H1 (cell line): ENCODE results near the gene RING1. TPM values are rescaled to one million over a fixed set of nuclear protein-coding genes. Genes with fewer than 3 reads are reported as not detected.

ENCODE experiments used
- CTCF ChIA-PET: fragments of 300-600 bp; sonication (Branson Sonifier 250); formaldehyde crosslinking; loops from one replicate; lab custom pipeline; 2021; ENCODE audit not compliant: partially characterized antibody; lab: Charles Lee
- POLR2A ChIA-PET: fragments of 300-600 bp; sonication (Branson Sonifier 250); formaldehyde crosslinking; loops from one replicate; lab custom pipeline; 2021; ENCODE audit warnings: inconsistent platforms; ENCODE audit not compliant: partially characterized antibody; lab: Charles Lee
- DNase-seq, 2 experiments: peaks; one replicate each; pipeline versions ENCODE4 v3.0.0 to v3.0.0-alpha.2; 2010 to 2022; ENCODE audit warnings: low spot score in 2 of 2, low read depth in 1 of 2, mixed read lengths in 1 of 2
- FAIRE-seq: peaks from 2 replicates; lab custom pipeline; 2011; peaks lifted over from hg19 to GRCh38; lab: Jason Lieb, UNC
- H2AFZ ChIP-seq: 2 replicates; pipeline ENCODE4 v1.8.1; 2012; ENCODE audit warnings: low read length, inconsistent platforms
- H2AK5ac ChIP-seq: 2 replicates; pipeline ENCODE4 v1.6.1; 2013; ENCODE audit warnings: low read depth, low read length
- H2BK120ac ChIP-seq: replicated peaks from 2 replicates; pipeline ENCODE3; 2013; ENCODE audit warnings: low read depth, low read length, inconsistent platforms
- H2BK12ac ChIP-seq: 2 replicates; pipeline ENCODE4 v1.6.1; 2013; ENCODE audit warnings: low read depth, low read length
- H2BK15ac ChIP-seq: 2 replicates; pipeline ENCODE4 v1.6.1; 2013; ENCODE audit warnings: low read length
- H2BK20ac ChIP-seq: 2 replicates; pipeline ENCODE4 v1.6.1; 2013; ENCODE audit warnings: low read length
- H2BK5ac ChIP-seq: 2 replicates; pipeline ENCODE4 v1.6.1; 2013; ENCODE audit warnings: low read depth, low read length
- H3K14ac ChIP-seq: 2 replicates; pipeline ENCODE4 v1.6.1; 2013; ENCODE audit warnings: inconsistent platforms; ENCODE audit not compliant: insufficient read length
- H3K18ac ChIP-seq: 2 replicates; pipeline ENCODE4 v1.6.1; 2013; ENCODE audit warnings: low read length; ENCODE audit errors: extremely low read depth
- H3K23ac ChIP-seq: 2 replicates; pipeline ENCODE4 v1.6.1; 2013; ENCODE audit warnings: inconsistent platforms; ENCODE audit not compliant: insufficient read length
- H3K23me2 ChIP-seq: 2 replicates; pipeline ENCODE4 v1.6.1; 2013; ENCODE audit warnings: low read depth, low read length
- H3K27ac ChIP-seq: 2 replicates; pipeline ENCODE4 v1.6.1; 2011; ENCODE audit warnings: low read depth, low read length, inconsistent platforms
- H3K27me3 ChIP-seq, 4 experiments: replicated peaks in 1 of 4; 1 replicate in 1 of 4; 2 replicates in 3 of 4; pipeline versions ENCODE4 v1.6.1 to v1.8.1; 2011 to 2013; ENCODE audit warnings: low read length in 3 of 4, mild to moderate bottlenecking in 3 of 4, inconsistent platforms in 2 of 4, mixed read lengths in 2 of 4, moderate library complexity in 1 of 4; ENCODE audit not compliant: control insufficient read depth in 3 of 4, insufficient read depth in 3 of 4; ENCODE audit errors: extremely low read depth in 1 of 4
- H3K36me3 ChIP-seq, 4 experiments: 2 replicates each; pipeline versions ENCODE4 v1.6.1 to v1.8.1; 2011 to 2013; ENCODE audit warnings: mild to moderate bottlenecking in 4 of 4, low read length in 3 of 4, moderate library complexity in 2 of 4, control low read depth in 1 of 4, inconsistent platforms in 1 of 4; ENCODE audit not compliant: insufficient read depth in 4 of 4, control insufficient read depth in 2 of 4
- H3K4ac ChIP-seq: replicated peaks from 2 replicates; pipeline ENCODE3; 2013; ENCODE audit warnings: low read length, low read depth, mixed read lengths, inconsistent platforms; ENCODE audit not compliant: insufficient read length
- H3K4me1 ChIP-seq, 4 experiments: replicated peaks in 1 of 4; 1 replicate in 1 of 4; 2 replicates in 3 of 4; pipeline versions ENCODE4 v1.6.1 to v1.8.1; 2011 to 2013; ENCODE audit warnings: low read length in 3 of 4, inconsistent platforms in 2 of 4, mixed read lengths in 1 of 4; ENCODE audit not compliant: insufficient read depth in 4 of 4, control insufficient read depth in 3 of 4
- H3K4me2 ChIP-seq, 2 experiments: 2 replicates each; pipeline versions ENCODE4 v1.6.1 to v1.8.1; 2011 to 2013; ENCODE audit warnings: low read depth in 2 of 2, low read length in 2 of 2, control low read depth in 1 of 2, inconsistent platforms in 1 of 2, mild to moderate bottlenecking in 1 of 2; ENCODE audit not compliant: insufficient read depth in 1 of 2
- H3K4me3 ChIP-seq, 4 experiments: fragments of 200-600, 300-600 bp in 1 of 4; sonication (generic), shearing (Covaris generic), sonication (Bioruptor Twin) in 1 of 4; 2 replicates each; pipeline versions ENCODE4 v1.5.1 to v1.8.1; 2011 to 2016; ENCODE audit warnings: low read length in 4 of 4, low read depth in 3 of 4, control low read depth in 2 of 4, inconsistent platforms in 2 of 4, mild to moderate bottlenecking in 2 of 4, mixed read lengths in 1 of 4, moderate library complexity in 1 of 4; ENCODE audit not compliant: insufficient read depth in 2 of 4; ENCODE audit errors: extremely low read depth in 1 of 4
- H3K56ac ChIP-seq: replicated peaks from 2 replicates; pipeline ENCODE3; 2013; ENCODE audit warnings: low read depth, mild to moderate bottlenecking, mixed read lengths, low read length, inconsistent platforms; ENCODE audit not compliant: insufficient read length
- H3K79me1 ChIP-seq: 2 replicates; pipeline ENCODE4 v1.6.1; 2013; ENCODE audit warnings: low read depth, low read length, control low read depth
- H3K79me2 ChIP-seq, 2 experiments: 2 replicates each; pipeline versions ENCODE4 v1.6.1 to v1.8.1; 2012 to 2013; ENCODE audit warnings: low read length in 2 of 2, mild to moderate bottlenecking in 2 of 2, inconsistent platforms in 1 of 2; ENCODE audit not compliant: insufficient read depth in 2 of 2, control insufficient read depth in 1 of 2
- H3K9ac ChIP-seq, 4 experiments: replicated peaks in 1 of 4; 1 replicate in 1 of 4; 2 replicates in 3 of 4; pipeline versions ENCODE4 v1.6.1 to v1.8.1; 2011 to 2013; ENCODE audit warnings: low read depth in 3 of 4, low read length in 3 of 4, control low read depth in 2 of 4, mild to moderate bottlenecking in 2 of 4, moderate library complexity in 2 of 4, inconsistent platforms in 1 of 4; ENCODE audit errors: extremely low read depth in 1 of 4
- H3K9me3 ChIP-seq, 2 experiments: 2 replicates each; pipeline versions ENCODE4 v1.6.1 to v1.8.1; 2012 to 2013; ENCODE audit warnings: mild to moderate bottlenecking in 2 of 2, moderate library complexity in 2 of 2, control low read depth in 1 of 2, inconsistent platforms in 1 of 2, low read depth in 1 of 2, low read length in 1 of 2, mixed read lengths in 1 of 2; ENCODE audit not compliant: insufficient read depth in 2 of 2
- H4K20me1 ChIP-seq, 2 experiments: replicated peaks in 1 of 2; 2 replicates each; pipeline versions ENCODE3 to v1.8.1; 2011 to 2013; ENCODE audit warnings: inconsistent platforms in 2 of 2, low read length in 2 of 2, mild to moderate bottlenecking in 1 of 2; ENCODE audit not compliant: insufficient read depth in 2 of 2, control insufficient read depth in 1 of 2
- H4K5ac ChIP-seq: 2 replicates; pipeline ENCODE4 v1.6.1; 2013; ENCODE audit warnings: low read length, low read depth, mixed read lengths, inconsistent platforms; ENCODE audit not compliant: insufficient read length
- H4K8ac ChIP-seq: 2 replicates; pipeline ENCODE4 v1.8.0; 2013; ENCODE audit warnings: mild to moderate bottlenecking, moderate library complexity, low read length, inconsistent platforms; ENCODE audit not compliant: insufficient read depth; ENCODE audit errors: extremely low read depth
- H4K91ac ChIP-seq: replicated peaks from 2 replicates; pipeline ENCODE3; 2013; ENCODE audit warnings: low read length, mixed read lengths, inconsistent platforms; ENCODE audit not compliant: insufficient read length
- BACH1 ChIP-seq: IDR thresholded peaks from 2 replicates; pipeline ENCODE4 v1.6.1; 2012; ENCODE audit warnings: low read length, improper control_type of control experiment
- BCL11A ChIP-seq, 2 experiments: IDR thresholded peaks; one replicate each; pipeline ENCODE4 v1.6.1; 2011; ENCODE audit warnings: low read depth in 2 of 2, low read length in 2 of 2, mild to moderate bottlenecking in 2 of 2
- BRCA1 ChIP-seq: IDR thresholded peaks from 2 replicates; pipeline ENCODE4 v1.6.1; 2012; ENCODE audit warnings: low read depth, low read length, improper control_type of control experiment
- CHD2 ChIP-seq: IDR thresholded peaks from 2 replicates; pipeline ENCODE4 v1.6.1; 2012; ENCODE audit warnings: low read length, improper control_type of control experiment
- CREB1 ChIP-seq: IDR thresholded peaks from 2 replicates; pipeline ENCODE4 v1.6.1; 2012; ENCODE audit warnings: inconsistent platforms
- CTCF ChIP-seq, 3 experiments: IDR thresholded peaks; 1 replicate in 2 of 3; 2 replicates in 1 of 3; pipeline versions ENCODE4 v1.5.1 to v1.6.1; 2011; ENCODE audit warnings: low read length in 3 of 3, mild to moderate bottlenecking in 3 of 3, inconsistent platforms in 2 of 3, low read depth in 1 of 3, moderate library complexity in 1 of 3; ENCODE audit not compliant: insufficient read depth in 1 of 3; ENCODE audit errors: control extremely low read depth in 1 of 3
- HDAC6 ChIP-seq: IDR thresholded peaks from one replicate; pipeline ENCODE4 v1.7.1; 2012; ENCODE audit warnings: low read depth, mild to moderate bottlenecking, inconsistent platforms, low read length, moderate library complexity
- KDM5A ChIP-seq: fragments of 200-600 bp; IDR thresholded peaks from 2 replicates; pipeline ENCODE4 v1.7.1; 2012; ENCODE audit warnings: mild to moderate bottlenecking, low read length, inconsistent platforms, mixed read lengths
- SIN3A ChIP-seq, 2 experiments: IDR thresholded peaks in 1 of 2; conservative IDR thresholded peaks in 1 of 2; 2 replicates each; pipeline ENCODE4 v1.6.1; 2011 to 2012; ENCODE audit warnings: low read length in 2 of 2, improper control_type of control experiment in 1 of 2, low read depth in 1 of 2, mild to moderate bottlenecking in 1 of 2
- SIX5 ChIP-seq: IDR thresholded peaks from 2 replicates; pipeline ENCODE4 v1.6.1; 2011; ENCODE audit warnings: mild to moderate bottlenecking, low read depth, low read length
- SP4 ChIP-seq: IDR thresholded peaks from 2 replicates; pipeline ENCODE4 v1.6.1; 2012; ENCODE audit warnings: low read length, inconsistent platforms
- TCF12 ChIP-seq: IDR thresholded peaks from 2 replicates; pipeline ENCODE4 v1.6.1; 2011; ENCODE audit warnings: low read depth, mild to moderate bottlenecking, low read length
- YY1 ChIP-seq: IDR thresholded peaks from 2 replicates; pipeline ENCODE4 v1.6.1; 2011; ENCODE audit warnings: low read depth, mild to moderate bottlenecking, low read length
- WGBS, 2 experiments: shearing (Covaris generic) in 1 of 2; methylation state at CpG; one replicate each; pipeline versions ENCODE4 v1.1.6 to v1.1.7; 2013 to 2015; ENCODE audit warnings: low lambda C conversion rate in 2 of 2, mixed read lengths in 2 of 2, inconsistent platforms in 1 of 2, low coverage in 1 of 2, missing lambda C conversion rate in 1 of 2; ENCODE audit not compliant: insufficient replicate concordance in 2 of 2, insufficient coverage in 1 of 2, insufficient read length in 1 of 2; ENCODE audit errors: extremely low coverage in 1 of 2, missing lambda C conversion rate in 1 of 2; 5-methylcytosine and 5-hydroxymethylcytosine counted together
- polyA plus RNA-seq, 7 experiments: library from polyadenylated mRNA; depleted of rRNA in 3 of 7; stranded (reverse) in 5 of 7; unstranded in 2 of 7; fragments of >200 nt in 5 of 7; fragments of 200-250 nt in 2 of 7; gene quantifications; 1 replicate in 5 of 7; 2 replicates in 1 of 7; 4 replicates in 1 of 7; pipeline versions ENCODE4 v1.2.1 to v1.2.3, GENCODE V29; 2011 to 2013; ENCODE audit warnings: missing spikeins in 2 of 7, mixed read lengths in 2 of 7
- total RNA-seq: library from RNA; stranded (reverse); fragmentation: NEBNext Ultra II Directional; extraction: Animal tissue kit (Norgen Biotek cat#: 25700); gene quantifications from 2 replicates; pipeline ENCODE4 v1.2.1, GENCODE V29; 2021

Gene RING1
- total and polyA plus RNA-seq, 2 of the 8 experiments (the other 6 are each of a cell fraction or from before 2014, with no cell fraction given) = 16.4 to 26.0 TPM

GRCh38 chr6:33250731-33251130 lies 42.4 kb downstream of the RING1 start:
- no peaks in the 10 kb centered on the region for H3K79me2 ChIP-seq
- no peak overlapping the region for H2AK5ac ChIP-seq
- ChIA-PET CTCF (interaction anchor here (0.7 to 7.9 kb wide), 11 partner anchors 9 to 265 kb away, joined by 3 to 107 read pairs (median 14); partner anchors contain the start of genes B3GALT4, HSD17B8 and RING1), POLR2A (interaction anchor here (1.0 to 3.0 kb wide), 7 partner anchors 10 to 62 kb away, joined by 3 to 26 read pairs (median 8); partner anchors contain the start of genes B3GALT4, RPS18 and VPS52)
- H3K4me1 ChIP-seq = peaks cover 0 to 10% (median 7%) of the 10 kb centered on the region in 4 experiments; a peak in 4 of 7 replicates
- no peak for FAIRE-seq
- H4K91ac ChIP-seq = no peak overlapping the region
- H3K23ac ChIP-seq = no peak overlapping the region
- DNase-seq = no peak
- no peak overlapping the region for H2BK20ac ChIP-seq
- H3K79me1 ChIP-seq = no peaks in the 10 kb centered on the region
- H3K56ac ChIP-seq = no peak overlapping the region
- peaks cover 9% of the 10 kb centered on the region; the same call in 1 of the 2 replicates for H3K23me2 ChIP-seq
- H4K20me1 ChIP-seq = no peaks in the 10 kb centered on the region
- H3K4ac ChIP-seq = no peak overlapping the region
- no peak overlapping the region for H2BK120ac ChIP-seq
- no peak overlapping the region for H4K5ac ChIP-seq
- H3K9me3 ChIP-seq = no peaks in the 10 kb centered on the region
- H2BK15ac ChIP-seq = no peak overlapping the region
- no peak overlapping the region for H3K18ac ChIP-seq
- no peak overlapping the region for H2BK12ac ChIP-seq
- H3K27me3 ChIP-seq = peaks cover 0 to 21% (median 11%) of the 10 kb centered on the region in 4 experiments; a peak in 6 of 7 replicates
- H3K14ac ChIP-seq = no peak overlapping the region
- H3K27ac ChIP-seq = no peak overlapping the region
- H3K4me2 ChIP-seq = no peak overlapping the region
- no peak overlapping the region for H2AFZ ChIP-seq
- peaks cover 0 to 2% (median 0%) of the 10 kb centered on the region in 4 experiments; a peak in 1 of 8 replicates for H3K36me3 ChIP-seq
- no peak overlapping the region for H3K4me3 ChIP-seq
- H2BK5ac ChIP-seq = no peak overlapping the region
- H3K9ac ChIP-seq = no peak overlapping the region
- no peak overlapping the region for H4K8ac ChIP-seq
- WGBS, 2 experiments = 95% methylated on average over 13 of the region's 13 CpGs; no CpG with 5 or more reads in 1 of the 2 experiments
- no peak for TF ChIP-seq BRCA1
- no peak for TF ChIP-seq CHD2
- no peak for TF ChIP-seq TCF12
- TF ChIP-seq YY1 = no peak
- TF ChIP-seq HDAC6 = no peak
- TF ChIP-seq SIN3A (conservative IDR thresholded peaks at IDR 0.05 in 1 of 2, IDR thresholded peaks at IDR 0.05 in 1 of 2; ENCODE audit: low read depth in 1 of 2, low read length in 2 of 2) = no peak
- TF ChIP-seq CREB1 = no peak
- no peak for TF ChIP-seq CTCF (IDR thresholded peaks at IDR 0.05; ENCODE audit: control extremely low read depth in 1 of 3, insufficient read depth in 1 of 3, low read depth in 1 of 3, low read length in 3 of 3)
- no peak for TF ChIP-seq SP4
- TF ChIP-seq BACH1 = no peak
- TF ChIP-seq SIX5 = no peak
- TF ChIP-seq BCL11A (IDR thresholded peaks at IDR 0.05; ENCODE audit: low read depth in 2 of 2, low read length in 2 of 2) = no peak
- no peak for TF ChIP-seq KDM5A
